CD4-positive, alpha-beta T cell treated with Interleukin-2 at 100 ng/mL for 4 hours (primary cell): ENCODE data around the gene ACOX2.

ENCODE experiments used
- DNase-seq: peaks from one replicate; pipeline ENCODE4 v3.0.0-alpha.2; 2020; ENCODE audit warnings: low spot score

ACOX2 gene

GRCh38 chr3:58536501-58537411, at the start of gene ACOX2:
TSS of gene ACOX2 (minus strand) at chr3:58537190. CDS start at chr3:58535106, 2,084 bp downstream.
- no peak for DNase-seq

DNA sequence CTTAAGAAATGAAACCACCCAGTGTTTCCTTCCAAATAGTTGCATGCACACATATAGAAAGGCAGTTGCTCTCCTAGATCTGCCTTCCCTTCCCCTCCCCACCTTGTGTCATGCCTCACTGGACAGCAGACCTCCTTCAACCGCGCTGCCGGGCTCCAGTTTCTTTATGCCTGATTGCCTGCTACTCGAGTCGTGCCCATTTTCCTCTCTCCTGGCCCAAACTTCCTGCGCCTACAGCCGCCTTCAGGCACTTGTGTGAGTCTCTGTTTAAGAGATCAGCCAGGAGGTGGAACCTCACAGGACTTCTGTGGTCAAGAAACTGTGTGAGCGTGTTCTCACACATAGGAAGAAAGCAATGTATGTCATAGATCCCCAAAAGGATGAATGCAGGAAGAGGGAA, 49.0 kb upstream of the ACOX2 start:
- no peak for DNase-seq

DNA sequence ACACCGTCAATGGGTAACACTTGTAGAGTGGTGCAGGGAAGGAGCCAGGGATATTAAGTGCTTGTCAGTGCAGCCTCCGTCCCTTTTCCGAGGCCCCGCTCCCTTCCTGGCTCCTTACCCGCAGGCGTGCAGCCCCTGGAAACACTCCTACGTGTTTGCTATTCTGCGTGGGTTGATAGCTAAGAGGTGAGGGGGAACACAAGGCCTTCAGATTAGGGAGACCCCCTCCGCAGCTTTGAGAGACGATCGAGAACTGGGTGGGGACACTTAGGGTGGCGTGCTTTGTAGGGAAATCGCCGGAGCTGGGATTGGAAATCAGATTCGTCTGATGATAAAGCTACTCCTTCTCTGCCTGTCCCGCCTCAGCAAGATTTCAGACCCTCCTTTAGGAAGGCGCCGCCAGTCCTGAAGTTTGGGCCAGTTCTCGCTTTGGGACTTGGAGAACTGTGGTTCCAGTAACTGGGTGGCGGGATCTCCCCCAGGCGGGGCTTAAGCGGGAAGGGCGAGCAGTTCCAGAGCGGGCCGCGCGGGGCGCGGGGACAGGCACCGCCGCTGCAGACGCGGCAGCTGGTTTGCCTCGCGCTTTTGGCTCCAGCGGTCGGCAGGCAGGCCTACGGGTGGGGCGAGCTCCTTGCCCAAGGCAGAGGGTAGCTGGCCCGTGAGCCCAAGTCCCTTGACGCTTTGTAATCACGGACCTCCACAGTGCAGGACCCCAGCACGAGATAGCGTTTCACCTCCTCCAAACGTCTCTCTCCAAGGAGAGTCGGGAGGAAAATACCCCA, 48.2 kb upstream of the ACOX2 start:
- peak; percentile 46 for DNase-seq

- no peak for DNase-seq
These were observed 47.7 kb upstream of the ACOX2 start for GRCh38 chr3:58584690-58585004.

DNA sequence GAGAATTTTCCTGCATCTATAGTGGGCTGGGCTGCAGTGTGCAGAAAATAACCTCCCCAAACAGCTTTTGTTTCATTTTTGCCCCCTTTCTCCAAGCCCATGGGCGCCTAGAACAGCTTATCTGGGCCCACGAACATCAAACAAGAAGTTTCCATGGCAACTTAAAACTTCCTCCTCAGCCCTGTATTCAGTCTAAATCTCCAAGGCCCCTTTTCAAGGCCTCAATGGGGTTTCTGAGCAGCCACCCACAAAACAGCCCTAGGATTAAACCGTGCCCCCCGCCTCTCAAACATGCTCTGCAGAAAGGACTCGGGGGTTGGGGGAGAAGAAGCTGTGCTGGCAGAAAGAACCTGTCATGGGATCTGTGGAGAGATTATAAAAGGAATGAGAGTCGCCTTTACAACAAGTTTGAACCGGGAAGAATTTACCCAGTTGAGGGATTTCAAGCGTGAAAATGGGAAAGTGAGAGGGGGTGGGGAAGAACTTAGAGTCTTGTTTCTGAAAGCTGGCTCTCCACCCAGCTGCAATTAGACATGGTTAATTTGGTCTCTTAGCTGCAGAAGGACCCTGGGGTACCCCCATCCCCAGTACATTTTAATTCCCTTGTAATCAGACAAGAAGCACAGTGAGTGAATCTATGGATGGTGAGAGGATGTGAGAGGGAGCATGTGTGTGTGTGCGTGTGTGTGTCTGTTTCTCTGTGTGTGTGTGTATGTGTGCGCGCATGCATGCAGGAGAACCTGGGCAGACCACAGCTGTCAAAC, 44.5 kb upstream of the ACOX2 start:
- no peak for DNase-seq

GRCh38 chr3:58580826-58581327, 43.9 kb upstream of the ACOX2 start:
- no peak for DNase-seq

DNA sequence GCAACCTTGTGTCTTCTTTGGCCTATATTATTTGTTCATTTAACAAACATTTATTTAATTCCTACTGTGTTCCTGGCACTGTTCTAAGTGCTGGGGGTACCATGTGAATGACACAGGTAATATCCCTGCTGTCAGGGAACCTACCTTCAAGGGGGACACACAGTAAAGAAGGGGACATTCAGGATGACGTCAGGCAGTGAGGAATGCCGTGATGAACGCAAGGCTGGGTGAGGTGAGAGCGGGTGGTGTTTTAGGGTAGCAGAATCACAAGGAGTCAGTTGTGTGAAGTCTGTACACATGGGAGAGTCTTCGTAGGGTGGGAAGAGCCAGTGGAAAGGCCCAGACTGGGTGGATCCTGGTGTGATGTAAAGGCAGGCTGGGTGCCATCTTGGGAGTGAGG, 41.9 kb upstream of the ACOX2 start:
- no peak for DNase-seq

DNA sequence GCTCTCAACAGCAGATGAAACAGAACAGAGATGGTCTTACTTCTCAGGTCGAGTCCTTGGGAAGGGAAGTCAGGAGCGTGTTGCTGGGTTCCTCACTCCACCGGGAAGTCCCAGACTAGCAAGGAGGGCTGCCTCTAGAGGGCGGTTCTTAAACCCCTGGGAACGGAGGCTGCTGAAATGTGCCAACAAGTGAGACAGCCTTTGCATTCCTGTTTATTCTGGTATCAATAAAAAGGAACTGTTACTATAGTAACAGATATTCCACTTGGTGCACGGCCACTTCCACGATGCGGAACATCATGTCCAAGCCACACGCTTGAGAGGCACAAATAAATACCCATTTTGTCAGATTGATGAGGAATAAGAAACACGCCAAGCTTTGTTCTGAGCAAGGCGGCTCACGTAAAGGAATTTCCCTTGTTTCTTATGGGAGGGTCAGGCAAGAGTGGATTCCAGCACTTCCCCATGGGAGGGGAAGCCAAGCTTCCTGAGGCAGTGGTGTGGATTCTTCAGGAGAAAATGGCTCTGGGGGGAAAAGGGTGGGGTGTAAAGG, 40.4 kb upstream of the ACOX2 start, which contains the start of gene FAM107A:
FAM107A (minus strand) TSS at position 123 of the 553 bp plus-strand sequence. CDS start 7,531 bp downstream, outside the sequence.
- no peak for DNase-seq

DNA sequence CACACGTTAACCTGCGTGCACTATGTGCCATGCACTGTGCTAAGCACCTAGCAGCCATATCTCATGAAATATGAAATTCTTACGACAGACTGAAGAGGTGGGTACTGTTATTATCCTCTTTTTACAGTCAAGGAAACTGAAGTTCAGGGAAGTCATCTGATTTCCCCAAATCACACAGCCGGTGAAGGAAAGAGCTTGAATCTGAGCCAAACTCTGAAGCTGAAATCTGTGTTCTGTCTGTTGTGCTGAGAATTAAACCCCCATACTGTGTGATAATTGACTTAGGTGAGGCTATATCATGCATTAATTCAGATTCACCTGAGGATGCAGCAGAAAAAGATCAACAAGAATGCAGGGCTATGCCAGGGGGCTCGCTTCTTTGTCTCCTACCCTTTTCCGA, 39.7 kb upstream of the ACOX2 start:
- DNase-seq, result no peak

GRCh38 chr3:58575971-58576652, 39.1 kb upstream of the ACOX2 start:
- DNase-seq, result no peak

DNA sequence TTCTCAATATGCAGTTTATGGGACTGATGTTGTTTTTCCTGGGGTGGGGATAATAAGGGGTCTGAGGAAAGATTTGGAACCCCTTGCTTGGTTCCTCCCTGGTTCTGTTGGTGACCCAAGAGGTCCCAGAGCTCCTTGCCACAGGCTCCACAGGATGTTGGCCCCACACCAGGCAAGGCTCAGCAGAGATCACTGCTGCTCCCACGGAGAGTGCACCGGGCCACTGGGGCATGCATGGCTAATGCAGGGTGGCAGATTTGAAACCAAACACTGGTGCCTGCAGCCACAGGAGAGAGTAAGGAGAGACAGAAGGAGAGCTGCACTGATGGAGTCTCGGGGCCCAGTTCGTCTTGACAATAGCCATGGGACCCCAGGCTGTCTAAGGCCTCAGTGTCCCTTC, 37.7 kb upstream of the ACOX2 start:
- no peak for DNase-seq

GRCh38 chr3:58574106-58574505, 37.1 kb upstream of the ACOX2 start:
- DNase-seq, result no peak

- no peak for DNase-seq
These were observed 36.6 kb upstream of the ACOX2 start for GRCh38 chr3:58573640-58574039.

DNA sequence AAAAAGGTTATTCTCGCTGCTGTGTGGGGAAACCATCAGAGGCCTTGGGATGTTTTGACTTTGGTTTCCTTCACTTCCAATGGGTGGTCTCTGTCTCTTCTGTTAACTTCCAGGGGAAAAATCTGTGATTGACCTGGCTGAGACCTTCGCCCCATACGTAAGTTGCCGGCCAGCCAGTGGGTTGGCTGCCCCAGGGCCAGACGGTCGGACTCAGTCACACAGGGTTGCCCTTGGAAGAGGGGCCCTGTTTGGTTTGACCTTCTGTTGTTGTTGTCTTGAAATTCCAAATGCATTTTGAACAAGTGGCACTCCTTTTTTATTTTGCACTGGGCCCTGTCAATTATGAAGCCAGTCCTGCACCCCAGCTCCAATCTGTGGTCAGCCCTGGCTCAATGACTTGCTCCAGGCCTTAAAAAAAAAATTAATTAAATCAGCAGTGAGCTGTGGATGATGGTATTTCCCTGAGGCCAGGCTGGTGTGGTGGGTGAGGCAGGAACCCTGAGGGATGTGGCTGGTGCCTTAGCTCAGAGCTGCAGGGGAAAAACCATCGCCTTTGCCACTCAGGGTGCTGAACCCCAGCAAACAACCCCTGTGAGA, 35.7 kb upstream of the ACOX2 start:
- DNase-seq, result no peak

- DNase-seq, result no peak
These were observed 35.1 kb upstream of the ACOX2 start for GRCh38 chr3:58572013-58572633.

GRCh38 chr3:58570851-58571250, 33.9 kb upstream of the ACOX2 start:
- DNase-seq, result no peak

DNA sequence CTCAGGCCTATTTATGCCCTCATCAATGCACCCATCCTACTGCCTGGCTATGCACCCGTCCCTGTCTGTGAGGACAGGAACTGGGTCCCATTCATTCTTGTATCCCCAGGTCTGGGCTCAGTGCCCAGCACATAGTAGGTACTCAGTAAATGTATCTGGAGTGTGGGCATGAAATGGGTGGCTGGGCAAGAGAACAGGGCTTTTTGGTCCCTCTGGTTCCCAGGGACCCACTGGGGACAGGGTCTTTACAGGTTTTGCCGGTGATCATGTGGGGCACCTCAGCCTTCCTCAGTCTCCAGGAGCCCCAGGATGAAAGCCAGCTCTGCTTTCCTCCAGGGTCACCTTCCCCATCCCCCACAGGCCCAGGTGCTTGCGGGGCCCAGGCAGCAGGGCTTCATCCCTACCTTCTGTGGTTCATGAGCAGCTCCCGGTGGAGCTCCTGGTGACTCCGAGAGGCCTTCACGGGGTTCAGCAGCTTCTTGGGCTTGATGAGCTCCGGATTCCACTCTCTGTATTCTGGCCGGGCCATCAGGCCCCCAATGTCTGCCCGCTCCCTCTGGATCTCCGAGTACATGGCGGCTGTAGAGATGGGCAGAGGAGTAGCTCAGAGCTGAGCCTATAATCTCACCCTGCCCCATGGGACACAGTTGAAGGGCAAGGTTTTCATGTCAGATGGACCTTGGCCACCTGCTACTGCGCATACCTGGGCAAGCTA, 32.5 kb upstream of the ACOX2 start:
- DNase-seq, result no peak

- peak; percentile 74 for DNase-seq
These were observed 31.7 kb upstream of the ACOX2 start for GRCh38 chr3:58568572-58569286.

DNA sequence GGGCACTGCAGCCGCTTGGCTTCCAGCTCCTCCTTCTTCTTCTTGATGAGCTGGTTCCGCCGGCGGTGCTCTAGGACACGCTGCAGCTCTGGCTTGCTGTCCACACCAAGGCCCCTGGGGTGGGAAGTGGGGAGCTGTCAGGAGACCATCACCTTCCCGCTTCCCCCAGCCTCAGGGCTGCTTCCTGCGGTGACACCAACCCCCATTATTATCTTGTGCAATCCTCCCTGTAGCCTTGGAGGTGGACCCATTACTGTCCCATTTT, 30.2 kb upstream of the ACOX2 start:
- DNase-seq, result no peak
